ENCODE data around the gene TRIM8.
"Not testable (repeated sequence)": the region's sequence is repeated elsewhere in the genome, so short reads cannot be mapped to it uniquely, and the experiment has no call there.

TRIM8 gene

GRCh38 chr10:102683736-102684135 lies 39.5 kb downstream of the TRIM8 start:
- Histone ChIP-seq H3K27me3 (replicated peaks in 2 of 5; ENCODE audit: control insufficient read depth in 4 of 5, insufficient read depth in 5 of 5, low read length in 4 of 5) (no peaks in the 10 kb centered on the region), H3K4me3 (ENCODE audit: control insufficient read depth in 1 of 7, extremely low read depth in 1 of 7, insufficient read depth in 4 of 7, low read depth in 2 of 7, low read length in 6 of 7) (no peak overlapping the region), H3K27ac (ENCODE audit: insufficient read depth in 1 of 2, low read depth in 1 of 2, low read length in 2 of 2, poor library complexity in 1 of 2, severe bottlenecking in 2 of 2) (no peak overlapping the region), H3K36me3 (ENCODE audit: control insufficient read depth in 4 of 4, insufficient read depth in 4 of 4, low read length in 3 of 4) (peaks cover 0 to 11% (median 8%) of the 10 kb centered on the region in 4 experiments), H3K9me3 (ENCODE audit: control extremely low read depth in 1 of 5, control insufficient read depth in 4 of 5, insufficient read depth in 2 of 5, low read depth in 1 of 5, low read length in 4 of 5) (no peaks in the 10 kb centered on the region), H3K4me1 (ENCODE audit: control extremely low read depth in 1 of 4, control insufficient read depth in 4 of 4, insufficient read depth in 4 of 4, low read length in 3 of 4) (peaks cover 0 to 11% (median 6%) of the 10 kb centered on the region in 4 experiments)
- ChIA-PET CTCF (interaction anchor here (1.0 to 1.6 kb wide), 4 partner anchors 9 to 27 kb away, joined by 3 to 6 read pairs (median 3); no protein-coding TSS in a partner anchor), POLR2A (no interaction called here)
- WGBS (ENCODE audit: insufficient coverage), result 74% methylated on average over 4 of the region's 5 CpGs
- no peak for DNase-seq

GRCh38 chr10:102691285-102692066 lies 47.2 kb downstream of the TRIM8 start:
- no peak overlapping the region for H3K27ac ChIP-seq (ENCODE audit: insufficient read depth in 1 of 2, low read depth in 1 of 2, low read length in 2 of 2, poor library complexity in 1 of 2, severe bottlenecking in 2 of 2)
- 95% methylated on average over 4 of the region's 8 CpGs for WGBS (ENCODE audit: insufficient coverage)
- H3K27me3 ChIP-seq (replicated peaks in 2 of 5; ENCODE audit: control insufficient read depth in 4 of 5, insufficient read depth in 5 of 5, low read length in 4 of 5), result no peaks in the 10 kb centered on the region
- ChIA-PET CTCF (no interaction called here), POLR2A (no interaction called here)
- H3K4me1 ChIP-seq (ENCODE audit: control extremely low read depth in 1 of 4, control insufficient read depth in 4 of 4, insufficient read depth in 4 of 4, low read length in 3 of 4), result no peaks in the 10 kb centered on the region
- H3K9me3 ChIP-seq (ENCODE audit: control extremely low read depth in 1 of 5, control insufficient read depth in 4 of 5, insufficient read depth in 2 of 5, low read depth in 1 of 5, low read length in 4 of 5), result no peaks in the 10 kb centered on the region
- no peak for DNase-seq
- peaks cover 0 to 1% (median 0%) of the 10 kb centered on the region in 4 experiments for H3K36me3 ChIP-seq (ENCODE audit: control insufficient read depth in 4 of 4, insufficient read depth in 4 of 4, low read length in 3 of 4)
- no peak overlapping the region for H3K4me3 ChIP-seq (ENCODE audit: control insufficient read depth in 1 of 7, extremely low read depth in 1 of 7, insufficient read depth in 4 of 7, low read depth in 2 of 7, low read length in 6 of 7)

GRCh38 chr10:102695401-102695800 lies 51.1 kb downstream of the TRIM8 start:
- peaks cover 0 to 18% (median 10%) of the 10 kb centered on the region in 4 experiments for H3K36me3 ChIP-seq (ENCODE audit: control insufficient read depth in 4 of 4, insufficient read depth in 4 of 4, low read length in 3 of 4)
- POLR2A ChIA-PET; DNase-seq; H3K27ac ChIP-seq (ENCODE audit: insufficient read depth in 1 of 2, low read depth in 1 of 2, low read length in 2 of 2, poor library complexity in 1 of 2, severe bottlenecking in 2 of 2); H3K4me3 ChIP-seq (ENCODE audit: control insufficient read depth in 1 of 7, extremely low read depth in 1 of 7, insufficient read depth in 4 of 7, low read depth in 2 of 7, low read length in 6 of 7); H3K9me3 ChIP-seq (ENCODE audit: control extremely low read depth in 1 of 5, control insufficient read depth in 4 of 5, insufficient read depth in 2 of 5, low read depth in 1 of 5, low read length in 4 of 5); H3K4me1 ChIP-seq (ENCODE audit: control extremely low read depth in 1 of 4, control insufficient read depth in 4 of 4, insufficient read depth in 4 of 4, low read length in 3 of 4); H3K27me3 ChIP-seq (replicated peaks in 2 of 5; ENCODE audit: control insufficient read depth in 4 of 5, insufficient read depth in 5 of 5, low read length in 4 of 5): not testable (repeated sequence)
- 100% methylated on average over 5 of the region's 10 CpGs for WGBS (ENCODE audit: insufficient coverage)
- CTCF ChIA-PET, result interaction anchor here (0.9 to 1.4 kb wide), 2 partner anchors 49 to 112 kb away, joined by 3 to 4 read pairs; no protein-coding TSS in a partner anchor

GRCh38 chr10:102696736-102697135 lies 52.5 kb downstream of the TRIM8 start:
- Histone ChIP-seq H3K9me3 (ENCODE audit: control extremely low read depth in 1 of 5, control insufficient read depth in 4 of 5, insufficient read depth in 2 of 5, low read depth in 1 of 5, low read length in 4 of 5) (no peaks in the 10 kb centered on the region), H3K27ac (ENCODE audit: insufficient read depth in 1 of 2, low read depth in 1 of 2, low read length in 2 of 2, poor library complexity in 1 of 2, severe bottlenecking in 2 of 2) (no peak overlapping the region), H3K4me1 (ENCODE audit: control extremely low read depth in 1 of 4, control insufficient read depth in 4 of 4, insufficient read depth in 4 of 4, low read length in 3 of 4) (no peaks in the 10 kb centered on the region), H3K4me3 (ENCODE audit: control insufficient read depth in 1 of 7, extremely low read depth in 1 of 7, insufficient read depth in 4 of 7, low read depth in 2 of 7, low read length in 6 of 7) (no peak overlapping the region), H3K36me3 (ENCODE audit: control insufficient read depth in 4 of 4, insufficient read depth in 4 of 4, low read length in 3 of 4) (peaks cover 0 to 18% (median 12%) of the 10 kb centered on the region in 4 experiments), H3K27me3 (replicated peaks in 2 of 5; ENCODE audit: control insufficient read depth in 4 of 5, insufficient read depth in 5 of 5, low read length in 4 of 5) (no peaks in the 10 kb centered on the region)
- POLR2A ChIA-PET, result no interaction called here
- CTCF ChIA-PET, result interaction anchor here (0.7 to 1.4 kb wide), 5 partner anchors 10 to 113 kb away, joined by 3 to 5 read pairs (median 4); no protein-coding TSS in a partner anchor
- WGBS (ENCODE audit: insufficient coverage), result 100% methylated on average over 1 of the region's 3 CpGs
- no peak for DNase-seq

GRCh38 chr10:102698894-102699293 lies 54.6 kb downstream of the TRIM8 start:
- ChIA-PET POLR2A (interaction anchor here (0.6 kb wide), 1 partner anchor 1455 kb away, joined by 3 read pairs; no protein-coding TSS in a partner anchor), CTCF (no interaction called here)
- DNase-seq, result no peak
- H3K4me1 ChIP-seq (ENCODE audit: control extremely low read depth in 1 of 4, control insufficient read depth in 4 of 4, insufficient read depth in 4 of 4, low read length in 3 of 4), result no peaks in the 10 kb centered on the region
- 100% methylated on average over 1 of the region's 2 CpGs for WGBS (ENCODE audit: insufficient coverage)
- peaks cover 0 to 18% (median 12%) of the 10 kb centered on the region in 4 experiments for H3K36me3 ChIP-seq (ENCODE audit: control insufficient read depth in 4 of 4, insufficient read depth in 4 of 4, low read length in 3 of 4)
- no peaks in the 10 kb centered on the region for H3K27me3 ChIP-seq (replicated peaks in 2 of 5; ENCODE audit: control insufficient read depth in 4 of 5, insufficient read depth in 5 of 5, low read length in 4 of 5)
- H3K4me3 ChIP-seq (ENCODE audit: control insufficient read depth in 1 of 7, extremely low read depth in 1 of 7, insufficient read depth in 4 of 7, low read depth in 2 of 7, low read length in 6 of 7), result no peak overlapping the region
- H3K9me3 ChIP-seq (ENCODE audit: control extremely low read depth in 1 of 5, control insufficient read depth in 4 of 5, insufficient read depth in 2 of 5, low read depth in 1 of 5, low read length in 4 of 5), result no peaks in the 10 kb centered on the region
- no peak overlapping the region for H3K27ac ChIP-seq (ENCODE audit: insufficient read depth in 1 of 2, low read depth in 1 of 2, low read length in 2 of 2, poor library complexity in 1 of 2, severe bottlenecking in 2 of 2)

- no peak overlapping the region for H3K27ac ChIP-seq (ENCODE audit: insufficient read depth in 1 of 2, low read depth in 1 of 2, low read length in 2 of 2, poor library complexity in 1 of 2, severe bottlenecking in 2 of 2)
- no CpG with 5 or more reads among the region's 3 CpGs for WGBS (ENCODE audit: insufficient coverage)
- no peak for DNase-seq
- CTCF ChIA-PET, result interaction anchor here (1.4 kb wide), 1 partner anchor 23 kb away, joined by 7 read pairs; no protein-coding TSS in a partner anchor
- H3K36me3 ChIP-seq (ENCODE audit: control insufficient read depth in 4 of 4, insufficient read depth in 4 of 4, low read length in 3 of 4), result peaks cover 0 to 18% (median 12%) of the 10 kb centered on the region in 4 experiments
- H3K27me3 ChIP-seq (replicated peaks in 2 of 5; ENCODE audit: control insufficient read depth in 4 of 5, insufficient read depth in 5 of 5, low read length in 4 of 5), result no peaks in the 10 kb centered on the region
- H3K4me3 ChIP-seq (ENCODE audit: control insufficient read depth in 1 of 7, extremely low read depth in 1 of 7, insufficient read depth in 4 of 7, low read depth in 2 of 7, low read length in 6 of 7), result no peak overlapping the region
- POLR2A ChIA-PET, result no interaction called here
- no peaks in the 10 kb centered on the region for H3K4me1 ChIP-seq (ENCODE audit: control extremely low read depth in 1 of 4, control insufficient read depth in 4 of 4, insufficient read depth in 4 of 4, low read length in 3 of 4)
- no peaks in the 10 kb centered on the region for H3K9me3 ChIP-seq (ENCODE audit: control extremely low read depth in 1 of 5, control insufficient read depth in 4 of 5, insufficient read depth in 2 of 5, low read depth in 1 of 5, low read length in 4 of 5)
Measured at GRCh38 chr10:102701272-102701671, 57.0 kb downstream of the TRIM8 start.

DNA sequence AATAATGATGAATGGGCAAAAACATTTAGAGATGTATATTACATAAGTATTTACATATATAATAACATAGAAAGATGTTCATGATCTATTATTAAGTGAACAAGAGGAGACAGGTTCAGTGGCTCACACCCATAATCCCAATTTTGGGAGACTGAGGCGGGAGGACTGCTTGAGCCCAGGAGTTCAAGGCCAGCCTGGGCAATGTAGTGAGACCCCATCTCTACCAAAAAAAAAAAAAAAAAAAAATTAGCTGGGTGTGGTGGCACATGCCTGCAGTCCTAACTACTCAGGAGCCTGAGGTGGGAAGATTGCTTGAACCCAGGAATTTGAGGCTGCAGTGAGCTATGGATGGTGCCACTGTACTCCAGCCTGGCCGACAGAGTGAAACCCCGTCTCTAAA lies 57.5 kb downstream of the TRIM8 start:
- no peak for DNase-seq

More for the DNA sequence above, 57.5 kb downstream of the TRIM8 start:
- Histone ChIP-seq H3K36me3 (ENCODE audit: control insufficient read depth in 4 of 4, insufficient read depth in 4 of 4, low read length in 3 of 4) (peaks cover 0 to 18% (median 10%) of the 10 kb centered on the region in 4 experiments), H3K27me3 (replicated peaks in 2 of 5; ENCODE audit: control insufficient read depth in 4 of 5, insufficient read depth in 5 of 5, low read length in 4 of 5) (no peaks in the 10 kb centered on the region), H3K9me3 (ENCODE audit: control extremely low read depth in 1 of 5, control insufficient read depth in 4 of 5, insufficient read depth in 2 of 5, low read depth in 1 of 5, low read length in 4 of 5) (no peaks in the 10 kb centered on the region), H3K4me1 (ENCODE audit: control extremely low read depth in 1 of 4, control insufficient read depth in 4 of 4, insufficient read depth in 4 of 4, low read length in 3 of 4) (no peaks in the 10 kb centered on the region), H3K27ac (ENCODE audit: insufficient read depth in 1 of 2, low read depth in 1 of 2, low read length in 2 of 2, poor library complexity in 1 of 2, severe bottlenecking in 2 of 2) (no peak overlapping the region), H3K4me3 (ENCODE audit: control insufficient read depth in 1 of 7, extremely low read depth in 1 of 7, insufficient read depth in 4 of 7, low read depth in 2 of 7, low read length in 6 of 7) (no peak overlapping the region)
- POLR2A ChIA-PET, result no interaction called here
- WGBS (ENCODE audit: insufficient coverage), result no CpG with 5 or more reads among the region's 3 CpGs
- CTCF ChIA-PET, result interaction anchor here (0.6 to 1.4 kb wide), 4 partner anchors 19 to 52 kb away, joined by 3 to 7 read pairs (median 4); no protein-coding TSS in a partner anchor

All from common myeloid progenitor, CD34-positive (primary cell).